Spleen (tissue), 7 donors: Measurements from ENCODE around the gene OIT3.
A peak's percentile ranks its signal among the peaks of the same experiment; 100 is the strongest.

Source experiments
- CTCF ChIP-seq, 11 experiments: fragments of 200-600 bp in 7 of 11; fragments of 450-650 bp in 4 of 11; sonication (generic) in 4 of 11; IDR thresholded peaks in 8 of 11; conservative IDR thresholded peaks in 3 of 11; 1 replicate in 7 of 11; 2 replicates in 4 of 11; pipeline versions ENCODE4 v1.4.0 to v1.8.0; 2016 to 2021; ENCODE audit warnings: antibody characterized with exemption in 11 of 11, inconsistent platforms in 4 of 11, mild to moderate bottlenecking in 1 of 11
- POLR2A ChIP-seq, 3 donors: fragments of 450-650 bp; IDR thresholded peaks; one replicate each; pipeline ENCODE4 v1.5.1; 2017; ENCODE audit warnings: antibody characterized with exemption in 3 of 3, mild to moderate bottlenecking in 1 of 3
- POLR2AphosphoS5 ChIP-seq, 3 donors: sonication (generic); formaldehyde crosslinking; IDR thresholded peaks; one replicate each; pipeline ENCODE4 v1.5.1; 2017; ENCODE audit warnings: antibody characterized with exemption in 3 of 3
- donor health status: DM: no; HTN: no; CAD: no; lungs with moderate emphysema.
- donor health status: DM: no; HTN: no; CAD: no.
- donor health status: DM: no; HTN: no; CAD: no.

- no peak for TF ChIP-seq CTCF (IDR thresholded peaks at IDR 0.05 in 8 of 11, conservative IDR thresholded peaks at IDR 0.05 in 3 of 11)
- TF ChIP-seq POLR2AphosphoS5 (IDR thresholded peaks at IDR 0.05) = peak in 1 of 3 donors; percentile 11
- TF ChIP-seq POLR2A (IDR thresholded peaks at IDR 0.05) = no peak
These were observed 6.5 kb upstream of the OIT3 start for GRCh38 chr10:72887043-72887442.
